C4-2B (cell line): ENCODE measurements around the gene CPNE6.

Experiments
- ZFX ChIP-seq: fragments of 450-650 bp; IDR thresholded peaks from 2 replicates; pipeline ENCODE4 v1.6.1; 2017
- TF ChIP-seq, protein P1 (sequence below): fragments of 450-650 bp; conservative IDR thresholded peaks from 2 replicates; pipeline ENCODE4 v1.5.1; 2017; ENCODE audit warnings: mild to moderate bottlenecking

GRCh38 chr14:24100197-24100981, 29.0 kb downstream of the CPNE6 start:
- TF ChIP-seq, protein P1, sequence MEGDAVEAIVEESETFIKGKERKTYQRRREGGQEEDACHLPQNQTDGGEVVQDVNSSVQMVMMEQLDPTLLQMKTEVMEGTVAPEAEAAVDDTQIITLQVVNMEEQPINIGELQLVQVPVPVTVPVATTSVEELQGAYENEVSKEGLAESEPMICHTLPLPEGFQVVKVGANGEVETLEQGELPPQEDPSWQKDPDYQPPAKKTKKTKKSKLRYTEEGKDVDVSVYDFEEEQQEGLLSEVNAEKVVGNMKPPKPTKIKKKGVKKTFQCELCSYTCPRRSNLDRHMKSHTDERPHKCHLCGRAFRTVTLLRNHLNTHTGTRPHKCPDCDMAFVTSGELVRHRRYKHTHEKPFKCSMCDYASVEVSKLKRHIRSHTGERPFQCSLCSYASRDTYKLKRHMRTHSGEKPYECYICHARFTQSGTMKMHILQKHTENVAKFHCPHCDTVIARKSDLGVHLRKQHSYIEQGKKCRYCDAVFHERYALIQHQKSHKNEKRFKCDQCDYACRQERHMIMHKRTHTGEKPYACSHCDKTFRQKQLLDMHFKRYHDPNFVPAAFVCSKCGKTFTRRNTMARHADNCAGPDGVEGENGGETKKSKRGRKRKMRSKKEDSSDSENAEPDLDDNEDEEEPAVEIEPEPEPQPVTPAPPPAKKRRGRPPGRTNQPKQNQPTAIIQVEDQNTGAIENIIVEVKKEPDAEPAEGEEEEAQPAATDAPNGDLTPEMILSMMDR, result no peak
- no peak for TF ChIP-seq ZFX
